MV-4-11 (cell line): Measurements from ENCODE around the gene ZDHHC11.
"Not testable (repeated sequence)": the region's sequence is repeated elsewhere in the genome, so short reads cannot be mapped to it uniquely, and the experiment has no call there.

Experiments used
- DNase-seq: peaks from one replicate; lab custom pipeline; 2025; lab: John Stamatoyannopoulos, UW

ZDHHC11 gene

DNA sequence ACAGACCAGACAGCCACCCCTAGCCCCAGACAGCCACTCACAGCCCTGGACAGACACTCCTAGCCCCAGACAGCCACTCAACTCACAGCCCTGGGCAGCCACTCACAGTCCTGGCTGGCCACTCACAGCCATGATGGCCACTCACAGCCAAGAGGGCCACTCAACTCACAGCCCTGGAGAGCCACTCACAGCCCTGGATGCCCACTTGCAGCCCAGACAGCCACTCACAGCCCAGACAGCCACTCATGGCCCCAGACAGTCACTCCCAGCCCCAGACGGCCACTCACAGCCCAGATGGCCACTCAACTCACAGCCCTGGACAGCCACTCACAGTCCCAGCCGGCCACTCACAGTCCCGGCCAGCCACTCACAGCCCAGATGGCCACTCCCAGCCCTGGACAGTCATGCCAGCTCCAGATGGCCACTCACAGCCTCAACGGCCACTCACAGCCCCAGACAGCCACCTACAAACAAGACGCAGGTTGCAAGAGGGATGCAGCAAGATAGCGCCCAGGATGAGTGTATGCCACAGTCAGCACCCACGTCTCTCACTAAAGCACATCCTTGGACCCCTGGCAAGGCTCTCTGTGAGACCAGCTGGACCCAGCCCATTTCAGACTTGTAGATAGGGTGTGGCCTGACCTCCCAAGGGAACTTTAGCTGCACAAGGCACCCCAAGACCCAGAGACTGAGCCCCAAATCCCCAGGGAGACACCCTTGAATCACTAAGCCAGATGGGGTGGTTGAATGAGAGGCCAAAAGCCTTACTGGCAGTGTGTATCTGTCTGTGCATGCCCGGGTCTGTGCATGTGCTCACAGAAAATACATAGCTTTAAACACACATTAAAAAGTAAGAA, 88.7 kb downstream of the ZDHHC11 start:
- no peak for DNase-seq

DNA sequence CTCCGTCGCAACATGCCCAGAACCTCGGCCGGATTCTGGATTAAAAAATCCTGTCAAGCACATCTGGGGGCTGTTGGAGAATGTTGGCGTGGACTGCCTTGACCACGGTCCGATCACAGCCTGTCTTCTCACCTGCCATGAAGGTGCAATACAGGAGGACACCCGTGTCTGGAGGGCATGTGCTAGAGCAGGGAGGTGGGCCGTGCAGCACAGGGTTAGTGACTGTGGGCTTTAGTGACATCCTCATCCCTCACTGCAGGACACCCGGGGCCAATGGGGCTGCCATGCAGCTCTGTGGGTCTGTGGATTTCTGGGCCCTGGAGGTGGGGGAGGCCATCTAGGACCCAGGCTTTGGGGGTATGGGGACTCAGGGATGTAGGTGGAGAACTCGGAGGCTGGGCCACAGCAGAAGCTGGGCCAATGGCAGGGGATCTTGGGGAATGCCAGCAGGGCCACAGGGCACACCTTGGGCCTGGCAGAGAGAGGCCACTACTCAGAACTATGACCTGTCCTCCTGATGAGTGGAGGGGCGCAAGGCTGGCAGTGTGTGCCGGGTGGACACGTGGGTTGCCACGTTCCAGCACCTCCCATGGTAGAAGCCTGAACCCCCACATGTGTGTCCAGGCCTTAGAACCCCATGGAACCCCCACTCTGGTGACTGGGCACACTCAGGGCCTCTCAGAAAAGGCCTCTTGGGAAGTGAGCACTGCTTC, 89.6 kb downstream of the ZDHHC11 start:
- no peak for DNase-seq

DNA sequence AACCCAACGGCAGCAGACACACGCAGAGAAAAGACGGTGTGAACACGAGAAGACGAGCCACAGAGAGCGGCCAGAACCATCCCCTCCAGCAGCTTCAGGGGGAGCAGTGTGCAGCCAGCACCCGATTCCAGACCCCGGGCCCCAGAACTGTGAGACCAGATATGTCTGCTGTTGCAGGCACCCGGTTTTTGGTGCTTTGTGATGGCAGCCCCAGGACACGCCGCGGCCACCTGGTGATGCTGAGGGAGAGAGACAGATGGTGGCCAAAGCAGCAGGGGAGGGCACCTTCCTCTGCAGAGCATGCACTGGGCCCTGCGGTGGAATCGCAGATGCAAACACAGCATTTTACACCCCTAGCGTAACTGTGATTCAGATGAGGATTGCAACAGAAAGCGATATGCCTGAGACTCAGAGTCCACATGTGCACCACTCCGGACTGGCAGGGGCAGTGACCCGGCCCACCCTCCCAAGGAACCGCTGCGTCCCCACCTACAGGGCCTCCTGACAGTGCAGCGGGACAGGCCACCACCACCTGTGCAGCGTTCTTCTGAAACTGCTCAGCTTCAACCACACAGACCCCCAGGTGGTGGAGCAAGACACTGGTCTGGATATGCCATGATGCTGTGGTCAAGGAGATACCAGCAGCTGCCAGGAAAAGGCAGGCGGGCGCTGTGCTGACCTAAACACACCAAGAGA, 90.3 kb downstream of the ZDHHC11 start:
- no peak for DNase-seq

DNA sequence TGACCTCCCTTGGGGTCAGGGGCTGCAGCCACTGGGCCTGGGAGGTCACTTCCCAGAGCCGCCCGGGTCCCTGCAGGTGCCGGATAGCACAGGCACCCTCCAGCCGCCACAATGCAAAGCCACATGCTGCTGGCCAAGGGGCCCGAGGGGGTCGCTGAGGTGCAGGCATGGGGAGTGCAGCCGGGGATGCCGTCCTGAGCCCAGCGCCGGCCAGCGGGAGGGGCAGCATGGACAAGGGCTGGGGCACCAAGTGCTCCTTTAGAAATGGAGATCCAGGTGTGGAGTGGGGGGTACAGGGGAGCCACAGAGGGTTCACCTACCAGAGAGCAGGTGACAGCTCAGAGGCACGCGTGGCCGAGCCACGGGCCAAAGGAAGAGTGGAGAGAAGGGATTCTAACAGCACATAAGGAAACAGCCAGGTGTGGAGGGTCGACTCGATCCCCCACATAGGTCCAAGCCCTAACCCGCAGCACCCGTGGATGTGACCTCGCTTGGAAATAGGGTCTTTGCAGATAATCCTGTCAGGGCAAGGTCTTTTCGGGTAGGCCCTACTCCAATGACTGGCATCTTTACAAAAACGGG, 90.9 kb downstream of the ZDHHC11 start:
- no peak for DNase-seq

DNA sequence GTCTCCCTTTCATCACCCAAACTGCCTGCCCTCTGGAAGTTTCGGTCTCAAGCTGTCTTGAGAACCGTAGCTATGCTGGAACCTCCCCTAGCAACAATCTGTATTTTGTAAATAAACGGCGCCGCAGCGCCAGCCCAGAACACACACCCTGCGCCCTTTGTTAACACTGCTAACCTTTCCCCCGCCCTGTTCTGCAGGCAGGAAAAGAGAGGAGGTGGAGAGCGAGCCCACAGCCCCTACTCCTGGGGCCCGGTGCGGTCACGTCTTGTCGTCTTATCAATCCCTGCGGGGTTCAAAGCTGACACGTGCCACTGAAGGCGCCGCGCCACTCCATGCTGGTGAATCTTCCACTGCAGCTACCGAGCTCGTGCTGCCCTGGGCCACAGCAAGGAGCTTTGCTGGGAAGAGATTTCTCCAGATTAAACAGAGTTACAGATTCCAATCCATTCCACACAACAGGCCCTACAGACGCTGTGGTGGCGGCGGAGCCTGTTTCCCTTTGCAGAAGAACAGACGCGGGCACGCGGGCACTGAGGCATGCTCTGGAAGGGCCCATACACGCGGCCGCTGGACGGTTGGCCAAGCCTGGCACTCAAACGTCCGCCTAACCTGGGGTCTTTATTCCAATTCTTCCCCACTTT, 91.6 kb downstream of the ZDHHC11 start:
- DNase-seq: no peak

DNA sequence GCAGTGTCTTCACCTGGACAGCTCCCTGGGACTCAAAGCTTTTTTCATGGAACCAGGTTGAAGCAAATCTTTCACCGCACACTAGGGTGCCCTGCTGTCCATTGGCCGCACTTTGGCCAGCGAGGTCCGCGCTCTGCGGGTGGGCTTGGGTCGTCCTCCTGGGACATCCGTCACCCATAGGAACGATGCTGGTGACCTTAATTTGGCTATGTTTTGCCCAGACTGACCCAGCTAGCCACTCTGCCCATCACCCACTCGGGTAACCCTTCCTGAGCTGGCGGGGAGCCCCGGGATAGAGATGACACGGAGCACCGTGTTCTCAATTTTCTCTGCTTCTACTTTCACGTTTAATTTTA, 92.1 kb downstream of the ZDHHC11 start:
- no peak for DNase-seq

DNA sequence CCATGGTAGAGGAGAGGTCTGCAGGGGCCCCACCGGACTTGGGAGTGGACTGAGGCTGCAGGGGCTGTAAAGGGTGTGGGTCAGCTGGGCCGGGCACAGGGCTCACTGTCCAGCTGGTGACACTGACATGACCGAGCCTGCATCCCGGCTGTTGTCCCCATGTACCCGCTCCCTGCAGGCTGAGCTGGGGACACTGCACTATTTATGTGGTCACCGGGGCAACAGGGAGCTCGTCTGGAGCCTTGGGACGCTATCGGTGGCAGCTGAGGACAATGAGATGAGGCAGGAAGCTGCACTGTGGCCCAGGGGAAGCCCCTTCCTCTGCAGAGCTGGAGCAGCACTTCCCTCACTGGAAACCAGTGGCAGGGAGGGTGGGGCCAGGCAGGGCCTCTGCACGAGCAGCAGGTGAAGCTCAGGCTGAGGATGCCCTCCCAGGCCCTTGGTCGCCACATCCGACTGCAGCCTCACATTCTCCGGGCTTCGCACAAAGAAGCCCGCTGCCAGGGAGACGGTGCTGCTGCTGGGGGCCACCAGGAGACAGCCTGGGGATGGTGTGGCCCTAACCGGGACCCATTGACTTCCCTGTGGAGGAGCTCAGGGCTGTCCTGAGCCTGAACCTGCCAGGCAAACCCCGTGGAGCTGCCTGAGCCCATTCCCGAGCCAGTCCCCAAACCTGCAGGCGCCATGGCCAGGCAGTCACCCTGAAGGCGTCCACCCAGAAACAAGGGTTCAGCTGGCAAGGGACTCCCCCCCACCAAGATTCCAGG, 92.7 kb downstream of the ZDHHC11 start:
- DNase-seq: no peak

DNA sequence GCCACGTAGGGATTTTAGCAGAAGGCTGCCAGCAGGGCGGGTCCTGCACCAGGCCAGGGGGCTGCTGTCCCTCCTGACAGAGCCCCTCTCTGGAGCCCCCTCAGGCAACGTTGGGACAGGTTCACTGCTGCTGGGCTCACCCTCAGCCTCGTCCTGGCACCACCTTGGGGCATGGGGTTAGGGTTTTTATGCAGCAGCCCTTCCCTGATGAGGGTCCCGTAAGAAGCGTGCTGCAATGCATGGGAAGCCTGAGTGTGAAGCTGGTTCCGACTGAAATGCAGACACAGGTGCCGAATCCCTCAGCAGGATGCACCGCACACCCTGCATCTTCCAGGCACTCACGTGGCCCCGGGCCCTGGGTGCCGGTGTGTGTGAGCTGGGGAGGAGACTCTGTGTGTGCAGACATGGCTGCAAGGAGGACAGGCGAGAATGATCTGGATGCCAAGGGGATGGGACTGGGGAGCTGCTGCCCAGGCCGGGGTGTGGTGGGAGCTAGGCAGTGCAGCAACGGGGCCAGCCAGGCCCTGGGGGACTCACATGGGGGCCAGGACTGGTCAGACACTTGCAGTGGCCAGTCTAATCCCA, 93.3 kb downstream of the ZDHHC11 start:
- no peak for DNase-seq

DNA sequence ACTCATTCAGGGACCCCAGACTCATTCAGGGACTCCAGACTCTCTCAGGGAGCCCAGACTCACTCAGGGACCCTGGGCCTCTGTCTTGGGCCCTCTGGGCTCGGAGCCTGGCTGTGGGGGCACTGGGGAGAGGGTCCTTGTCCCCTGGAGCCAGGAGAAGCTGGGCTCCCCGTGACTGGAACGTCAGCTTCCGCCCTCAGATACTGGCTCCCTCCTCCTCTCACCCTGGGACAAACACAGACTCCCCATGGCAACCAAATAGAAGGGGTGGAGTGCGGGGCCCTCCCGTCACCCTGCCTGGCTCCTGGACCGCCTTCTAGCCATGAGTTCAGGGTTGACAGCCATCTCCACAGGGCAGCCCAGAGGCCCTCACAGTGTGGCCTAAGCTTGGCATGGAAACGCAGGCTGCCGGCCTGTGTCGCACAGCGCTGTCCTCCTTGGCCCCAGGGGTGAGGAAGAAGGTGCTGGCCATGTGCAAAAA, 93.9 kb downstream of the ZDHHC11 start:
- DNase-seq: no peak

DNA sequence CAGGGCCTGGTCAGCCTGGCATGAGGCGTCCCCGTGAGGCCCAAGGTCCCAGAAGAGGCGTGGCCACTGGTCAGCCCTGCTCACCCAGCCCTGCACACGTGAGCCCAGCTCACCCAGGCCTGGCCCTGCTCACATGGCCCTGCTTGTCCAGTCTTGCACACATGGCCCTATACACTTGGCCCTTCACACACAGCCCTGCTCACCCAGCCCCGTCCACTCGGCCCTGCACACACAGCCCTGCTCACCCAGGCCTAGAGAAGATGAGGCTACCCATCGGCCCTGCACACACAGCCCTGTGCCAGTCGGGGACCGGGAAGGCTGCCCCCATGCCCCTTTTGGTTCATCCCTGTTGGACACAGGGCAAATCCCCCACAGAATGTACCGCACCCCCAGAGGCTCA, 94.6 kb downstream of the ZDHHC11 start:
- no peak for DNase-seq

DNA sequence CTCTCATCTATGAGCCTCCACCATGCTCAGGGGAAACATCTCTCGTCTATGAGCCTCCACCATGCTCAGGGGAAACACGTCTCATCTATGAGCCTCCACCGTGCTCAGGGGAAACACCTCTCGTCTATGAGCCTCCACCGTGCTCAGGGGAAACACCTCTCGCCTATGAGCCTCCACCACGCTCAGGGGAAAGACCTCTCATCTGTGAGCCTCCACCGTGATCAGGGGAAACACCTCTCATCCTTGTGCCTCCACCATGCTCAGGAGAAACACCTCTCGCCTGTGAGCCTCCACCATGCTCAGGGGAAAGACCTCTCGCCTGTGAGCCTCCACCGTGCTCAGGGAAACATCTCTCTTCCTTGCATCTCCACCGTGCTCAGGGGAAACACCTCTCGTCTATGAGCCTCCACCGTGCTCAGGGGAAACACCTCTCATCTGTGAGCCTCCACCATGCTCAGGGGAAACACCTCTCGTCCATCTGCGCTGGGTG, 96.6 kb downstream of the ZDHHC11 start:
- DNase-seq: not testable (repeated sequence)

DNA sequence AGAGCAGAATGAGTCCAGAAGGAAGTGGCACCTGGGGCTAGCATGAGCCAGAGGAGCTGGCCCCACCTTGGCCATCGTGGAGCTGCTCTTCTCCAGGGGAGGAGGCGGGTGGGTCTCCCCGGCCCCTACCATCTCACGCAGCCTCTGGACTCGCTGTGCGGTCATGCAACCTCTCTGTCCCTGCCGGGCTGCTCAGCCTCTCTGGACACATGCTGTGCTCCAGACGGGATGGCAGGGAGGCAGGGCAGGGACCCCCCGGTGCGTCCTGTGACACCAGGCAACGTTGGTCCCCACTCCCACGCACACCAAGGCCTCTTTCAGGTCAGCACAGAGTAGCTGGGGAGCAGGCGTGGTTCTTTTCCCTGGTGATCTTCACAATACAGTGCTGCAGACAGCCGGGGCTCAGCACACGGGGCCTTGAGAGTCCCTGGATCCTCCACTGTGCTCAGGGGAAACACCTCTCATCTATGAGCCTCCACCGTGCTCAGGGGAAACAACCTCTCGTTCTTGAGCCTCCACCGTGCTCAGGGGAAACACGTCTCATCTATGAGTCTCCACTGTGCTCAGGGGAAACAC, 97.1 kb downstream of the ZDHHC11 start:
- DNase-seq: not testable (repeated sequence)

DNA sequence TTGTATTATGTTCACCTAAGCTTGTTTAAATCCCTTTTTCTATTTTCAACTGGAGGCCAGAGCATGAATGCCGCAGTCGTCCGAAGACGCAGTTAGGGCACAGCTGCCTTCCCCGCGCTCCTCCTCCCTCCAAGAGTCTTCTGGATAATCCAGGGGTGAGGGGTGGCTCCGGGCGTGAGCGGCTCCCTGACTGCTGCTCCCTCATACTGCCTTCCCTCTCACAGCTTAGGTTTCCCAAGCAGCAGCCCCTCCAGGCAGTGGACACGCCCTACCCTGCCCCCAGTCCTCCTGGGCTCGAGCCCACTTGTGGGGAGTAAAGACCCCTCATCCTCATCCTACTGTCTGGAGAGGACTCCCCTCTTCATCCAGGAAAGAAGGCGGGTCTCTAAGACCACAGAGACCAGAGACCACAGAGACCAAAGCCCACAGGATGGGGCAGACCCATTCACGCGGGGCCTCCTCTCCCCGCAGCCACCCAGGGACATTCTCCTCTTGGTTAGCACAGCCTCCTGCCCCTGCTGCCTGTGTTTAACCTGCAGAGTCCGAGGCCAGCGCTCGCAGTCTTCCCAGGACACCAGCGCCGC, 98.2 kb downstream of the ZDHHC11 start:
- not testable (repeated sequence) for DNase-seq

DNA sequence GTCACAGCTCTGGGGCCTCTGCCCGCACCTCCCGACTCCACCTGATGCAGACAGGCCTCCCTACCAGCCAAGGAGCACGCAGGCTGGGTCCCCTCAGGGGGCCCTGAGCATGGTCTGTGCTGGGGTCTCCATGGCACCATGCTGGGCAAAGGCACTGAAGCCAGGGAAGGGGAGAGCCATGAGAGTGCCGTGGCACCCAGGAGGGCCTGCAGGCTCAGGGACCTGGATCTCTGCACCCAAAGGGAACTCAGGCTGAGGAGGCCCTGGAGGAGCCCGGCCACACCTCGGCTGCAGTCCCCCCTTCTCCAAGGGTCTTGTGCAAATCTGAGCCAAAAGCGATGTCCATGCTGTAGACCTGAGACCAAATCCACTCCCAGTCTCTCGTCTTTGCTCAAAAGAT, 98.8 kb downstream of the ZDHHC11 start:
- not testable (repeated sequence) for DNase-seq

DNA sequence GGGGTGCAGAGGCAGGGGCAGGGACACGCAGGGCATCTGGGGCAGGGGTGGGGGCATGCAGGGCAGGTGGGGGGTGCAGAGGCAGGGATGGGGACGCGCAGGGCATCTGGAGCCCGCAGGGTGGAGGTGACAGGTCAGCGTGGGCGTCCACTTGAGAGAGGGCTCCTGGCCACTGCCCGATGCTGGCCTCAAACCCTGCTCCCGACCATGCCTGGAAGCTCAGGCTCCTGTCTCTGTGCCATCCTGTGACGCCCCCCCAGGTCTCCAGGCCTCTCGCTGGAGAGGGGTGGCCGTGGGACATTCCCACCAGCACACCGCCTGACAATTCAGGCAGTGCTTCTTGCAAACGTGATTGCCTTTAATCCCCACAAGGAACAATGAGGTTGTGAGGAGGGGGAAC, 99.3 kb downstream of the ZDHHC11 start:
- DNase-seq: no peak

DNA sequence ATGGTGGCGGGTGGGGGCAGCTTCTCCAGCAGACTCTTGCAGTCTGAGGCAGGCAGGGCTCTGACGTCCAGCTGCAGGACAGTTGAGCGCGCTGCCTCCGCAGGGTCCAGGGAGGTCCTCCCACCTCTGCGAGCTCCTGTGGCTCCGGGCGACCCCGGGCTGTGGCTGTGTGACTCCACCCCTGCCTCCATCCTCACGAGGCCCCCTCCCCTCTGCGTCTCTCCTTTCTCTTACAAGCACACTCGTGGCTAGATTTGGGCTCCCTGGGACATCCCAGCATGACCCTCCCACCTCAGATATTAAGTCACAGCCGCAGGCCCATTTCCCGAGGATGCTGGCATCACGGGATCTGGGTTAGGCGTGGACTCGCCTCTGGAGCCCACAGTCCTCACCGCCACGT, 100.6 kb downstream of the ZDHHC11 start:
- DNase-seq: not testable (repeated sequence)

DNA sequence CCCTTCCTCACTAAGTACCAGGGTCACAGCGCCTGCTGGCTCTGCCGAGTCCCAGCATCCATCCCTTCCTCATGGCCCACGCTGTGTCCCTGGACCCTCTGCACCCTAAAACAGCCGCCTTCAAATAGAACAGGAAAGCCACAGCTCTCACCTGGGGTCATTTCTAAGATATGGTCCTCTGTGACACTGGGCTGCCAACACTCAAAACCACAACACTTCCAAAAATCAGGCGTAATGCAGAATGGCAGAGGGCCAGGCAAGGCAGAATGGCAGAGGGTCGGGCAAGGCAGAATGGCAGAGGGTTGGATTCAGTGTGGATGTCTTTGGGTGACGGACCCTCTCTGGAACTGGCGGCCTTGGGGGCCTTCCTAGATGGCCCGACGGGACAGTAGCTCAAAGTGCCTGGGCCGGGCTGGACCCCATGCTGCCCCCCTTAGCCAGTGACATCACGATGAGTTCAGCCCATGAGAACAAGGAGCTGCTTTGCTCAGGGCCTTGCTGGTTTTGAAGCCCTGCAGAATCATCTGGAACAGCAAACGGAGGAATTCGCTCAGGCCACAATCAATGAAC, 101.6 kb downstream of the ZDHHC11 start:
- DNase-seq: no peak

DNA sequence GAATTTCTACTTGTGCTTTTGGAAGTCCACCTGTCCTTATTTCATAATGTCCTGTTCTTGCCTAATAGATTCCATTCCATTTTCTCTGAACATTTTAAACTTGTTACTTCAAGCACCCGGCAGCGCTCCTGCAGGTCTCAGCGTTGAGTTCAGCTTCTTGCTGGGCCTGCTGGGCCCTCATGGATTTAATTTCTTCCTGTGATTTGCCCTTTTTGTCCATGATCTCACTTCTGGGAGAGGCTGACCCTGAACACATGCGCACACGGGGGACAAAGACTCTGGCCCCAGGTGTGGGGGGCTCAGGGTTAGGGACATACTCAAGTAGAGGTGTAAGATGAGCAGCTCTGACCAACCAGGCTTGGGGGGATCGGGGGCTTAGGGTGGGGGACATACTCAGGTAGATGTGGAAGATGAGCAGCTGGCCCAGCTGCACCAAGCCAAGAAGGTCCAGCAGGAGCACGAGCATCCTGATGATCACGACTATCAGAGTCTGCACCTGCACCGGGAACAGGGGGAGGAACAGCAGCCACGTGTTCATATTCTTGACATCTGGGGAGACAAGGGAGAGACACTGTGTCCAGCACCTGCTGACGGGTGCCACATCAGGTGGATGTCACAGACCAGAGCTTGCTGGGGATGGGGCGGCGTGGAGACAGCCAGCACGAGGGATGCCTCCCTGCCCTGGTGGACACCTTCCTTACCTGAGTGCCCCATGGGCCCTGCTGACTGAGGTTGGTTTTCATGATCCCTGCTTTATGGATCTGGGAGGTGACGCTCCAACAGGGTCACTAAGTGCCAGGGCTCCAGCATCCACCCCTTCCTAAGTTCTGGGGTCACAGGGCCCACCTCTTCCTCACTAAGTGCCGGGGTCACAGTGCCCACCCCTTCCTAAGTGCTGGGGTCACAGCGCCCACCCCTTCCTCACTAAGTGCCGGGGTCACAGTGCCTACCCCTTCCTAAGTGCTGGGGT, 102.5 kb downstream of the ZDHHC11 start:
- DNase-seq: not testable (repeated sequence)
